ENCODE measurements around the gene OR52I2.

OR52I2 gene

GRCh38 chr11:4641501-4641900 lies 60.0 kb downstream of the OR52I2 start:
- no peak for DNase-seq (ENCODE audit: low read depth)
- no peak overlapping the region for H3K4me3 ChIP-seq (ENCODE audit: control insufficient read depth, low read depth, low read length)
- no peak for TF ChIP-seq CTCF (conservative IDR thresholded peaks at IDR 0.05; ENCODE audit: control insufficient read depth, insufficient read depth, low read depth, low read length)

- DNase-seq (ENCODE audit: low read depth): no peak
- TF ChIP-seq CTCF (conservative IDR thresholded peaks at IDR 0.05; ENCODE audit: control insufficient read depth, insufficient read depth, low read depth, low read length): no peak
- no peak overlapping the region for H3K4me3 ChIP-seq (ENCODE audit: control insufficient read depth, low read depth, low read length)
Observed at GRCh38 chr11:4642043-4642442, 60.5 kb downstream of the OR52I2 start.

Data from fibroblast of mammary gland (primary cell).